ENCODE data around the gene RASGEF1B.
A peak's percentile ranks its signal among the peaks of the same experiment; 100 is the strongest.
"Not testable (repeated sequence)": the region's sequence is repeated elsewhere in the genome, so short reads cannot be mapped to it uniquely, and the experiment has no call there.

Gene RASGEF1B

GRCh38 chr4:81429607-81430006 lies 42.1 kb downstream of the RASGEF1B start:
- no peak for DNase-seq (ENCODE audit: low spot score)

DNA sequence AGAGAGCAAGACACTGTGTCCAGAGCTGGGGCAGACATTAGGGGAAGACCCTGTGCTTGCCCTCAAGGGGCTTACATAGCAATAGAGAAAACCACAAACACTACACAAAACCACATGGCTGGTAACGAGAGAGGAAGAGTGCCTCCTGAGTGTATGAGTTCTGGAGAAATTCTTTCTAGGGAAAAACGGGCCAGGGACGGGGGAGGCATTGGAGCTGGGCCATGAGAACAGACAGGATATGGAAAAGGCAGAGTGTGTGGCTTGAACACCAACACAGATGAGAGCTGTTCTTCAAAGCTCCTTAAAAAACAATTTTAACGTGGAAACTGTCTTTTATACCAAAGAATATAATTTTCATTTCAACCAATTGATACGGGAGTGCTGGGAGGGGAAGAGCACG lies 42.7 kb downstream of the RASGEF1B start:
- DNase-seq (ENCODE audit: low spot score), result no peak

- no peak for DNase-seq (ENCODE audit: low spot score)
Observed at GRCh38 chr4:81428002-81428401, 43.7 kb downstream of the RASGEF1B start.

DNA sequence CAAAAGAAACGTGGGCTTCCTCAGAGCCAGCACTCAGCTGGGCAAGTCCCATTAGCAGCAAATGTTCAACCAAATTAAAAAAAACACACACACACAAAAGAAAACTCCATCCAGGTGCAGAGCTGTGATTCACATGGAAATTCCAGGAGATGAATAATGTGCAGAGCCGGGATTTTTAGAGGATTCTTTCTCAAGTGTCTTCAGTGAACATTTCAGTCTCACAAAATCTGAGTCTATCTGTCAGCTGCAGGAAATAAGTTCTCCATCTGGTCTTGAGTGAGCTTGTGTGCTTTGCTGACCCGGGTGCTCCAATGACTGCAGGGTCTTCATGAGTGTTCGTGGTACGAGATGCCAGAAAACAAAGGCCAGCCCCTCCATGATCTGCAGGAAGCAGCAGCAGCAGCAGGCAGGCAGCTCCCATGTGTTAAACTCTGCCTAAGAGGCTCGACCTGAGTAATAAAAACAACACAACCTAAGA lies 44.3 kb downstream of the RASGEF1B start:
- DNase-seq (ENCODE audit: low spot score), result no peak

GRCh38 chr4:81426770-81427289 lies 44.9 kb downstream of the RASGEF1B start:
- DNase-seq (ENCODE audit: low spot score), result no peak

DNA sequence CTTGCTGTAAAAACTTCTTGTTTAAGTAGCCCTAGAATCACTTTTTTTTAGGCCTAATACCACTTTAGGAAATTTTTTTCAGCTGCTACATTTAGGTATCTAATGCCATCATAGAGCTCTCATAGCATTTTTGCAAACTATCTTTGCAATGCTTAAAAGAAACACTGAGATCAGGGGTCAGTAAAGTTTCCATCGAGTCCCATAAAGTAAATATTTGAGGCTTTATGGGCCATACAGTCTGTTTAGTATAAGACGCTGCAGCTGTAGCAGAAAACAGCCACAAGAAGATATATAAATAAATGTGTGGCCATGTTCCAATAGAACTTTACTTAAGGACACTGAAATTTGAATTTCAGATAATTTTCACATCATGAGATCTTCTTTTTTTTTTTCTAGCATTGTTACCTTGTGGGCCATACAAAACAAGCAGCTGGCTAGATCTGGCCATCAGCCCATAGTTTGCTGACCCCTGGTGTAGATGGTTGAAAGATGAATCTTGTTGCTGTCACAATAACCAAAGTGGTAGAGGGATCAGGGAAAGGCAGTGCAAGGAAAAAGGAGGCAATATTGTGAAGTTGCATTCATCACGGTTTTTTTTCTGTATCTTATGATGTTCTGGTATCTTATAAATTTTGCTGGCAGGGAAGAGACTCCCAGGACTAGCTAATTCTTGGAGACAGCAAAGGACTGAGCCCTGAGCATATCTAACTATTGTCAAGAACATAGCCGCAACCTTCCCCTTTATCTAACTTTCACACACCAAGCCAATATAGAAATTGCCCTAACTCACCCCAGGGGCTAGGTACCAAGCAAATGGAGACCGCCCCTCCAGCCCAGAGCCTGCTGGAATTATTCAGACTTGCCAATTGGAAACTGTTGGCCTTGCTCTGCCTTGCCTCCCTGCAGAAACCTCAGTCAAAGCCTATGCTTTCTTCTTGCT lies 46.6 kb downstream of the RASGEF1B start:
- DNase-seq (ENCODE audit: low spot score), result no peak

DNA sequence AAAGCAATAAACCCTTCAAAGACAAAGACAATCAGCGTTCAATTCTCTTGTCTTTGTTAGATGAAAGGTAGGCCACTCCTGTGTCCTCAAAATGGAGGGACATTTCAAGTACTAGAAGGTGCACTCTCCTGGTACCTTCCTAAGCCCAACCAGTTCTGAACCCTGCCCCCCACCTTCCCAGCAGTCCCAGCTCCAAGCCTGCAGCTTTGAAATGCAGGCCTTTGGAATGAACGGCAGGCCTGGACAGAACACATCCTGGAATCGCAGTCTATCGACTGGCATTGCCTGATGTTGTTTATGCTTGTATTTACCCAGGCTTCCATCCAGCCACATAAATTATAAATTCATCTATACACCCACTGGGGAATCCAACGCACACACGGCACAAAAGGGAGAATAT lies 47.4 kb downstream of the RASGEF1B start:
- no peak for DNase-seq (ENCODE audit: low spot score)

- no peak for DNase-seq (ENCODE audit: low spot score)
Observed at GRCh38 chr4:81422595-81422994, 49.1 kb downstream of the RASGEF1B start.

DNA sequence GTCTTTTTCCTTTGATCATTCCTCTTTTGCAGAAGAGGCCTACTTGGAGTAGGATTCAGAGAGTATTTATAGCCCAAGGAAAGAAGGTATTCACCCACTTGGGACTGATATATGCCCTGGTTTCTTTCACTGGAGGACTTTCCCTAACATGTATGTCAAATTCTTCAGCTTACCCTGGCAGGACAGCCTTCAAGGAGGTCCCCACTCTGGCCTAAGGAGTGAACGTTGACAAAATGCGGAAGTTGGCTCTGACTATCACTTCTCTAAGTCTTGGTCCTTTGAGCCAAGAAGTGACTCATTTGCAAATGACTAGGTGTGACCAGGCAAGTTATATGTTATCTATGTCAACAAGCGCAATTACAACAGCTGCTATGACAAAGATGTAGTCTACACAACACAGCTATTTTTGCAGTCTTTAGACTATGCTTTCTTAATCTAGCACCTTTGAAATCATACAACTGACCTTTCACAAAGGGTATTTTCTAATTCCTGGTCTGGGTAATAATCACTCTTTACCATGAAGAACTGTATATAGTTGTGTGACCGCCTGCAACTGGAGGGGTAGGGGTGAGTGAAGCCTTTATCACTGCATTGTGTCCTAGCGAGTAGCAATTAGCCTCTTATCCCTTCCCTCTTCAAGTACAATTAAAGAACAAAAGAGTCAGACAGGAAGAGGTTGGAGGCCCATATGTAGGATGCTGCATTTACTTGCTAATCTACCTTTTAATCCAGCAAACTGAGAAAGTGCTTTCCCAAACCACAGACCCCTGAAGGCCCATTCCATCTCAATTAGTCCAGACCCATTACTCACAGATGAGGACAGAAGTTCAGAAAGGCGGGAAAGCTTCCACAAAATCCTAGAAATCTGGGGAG lies 50.1 kb downstream of the RASGEF1B start:
- peak; percentile 79 for DNase-seq (ENCODE audit: low spot score)

DNA sequence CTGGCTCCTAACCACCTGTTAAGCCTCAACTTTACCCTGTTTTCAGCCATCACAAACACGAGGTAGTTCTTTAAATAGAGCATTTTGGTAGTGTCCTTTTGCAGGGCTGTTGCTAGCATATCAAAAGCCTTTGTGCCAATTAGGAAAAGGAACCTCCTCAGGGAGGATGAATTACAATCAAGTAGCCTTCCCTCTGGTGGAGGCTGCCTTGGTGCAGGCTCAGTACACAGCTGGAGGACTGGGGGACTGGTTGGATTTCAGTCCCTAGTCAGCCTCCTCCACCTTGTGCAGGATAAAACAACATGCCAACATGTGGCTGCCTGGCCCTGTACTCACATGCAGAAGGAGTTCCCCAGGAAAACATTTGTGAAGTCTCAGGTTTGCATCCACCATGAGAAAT lies 53.1 kb downstream of the RASGEF1B start:
- DNase-seq (ENCODE audit: low spot score), result no peak

DNA sequence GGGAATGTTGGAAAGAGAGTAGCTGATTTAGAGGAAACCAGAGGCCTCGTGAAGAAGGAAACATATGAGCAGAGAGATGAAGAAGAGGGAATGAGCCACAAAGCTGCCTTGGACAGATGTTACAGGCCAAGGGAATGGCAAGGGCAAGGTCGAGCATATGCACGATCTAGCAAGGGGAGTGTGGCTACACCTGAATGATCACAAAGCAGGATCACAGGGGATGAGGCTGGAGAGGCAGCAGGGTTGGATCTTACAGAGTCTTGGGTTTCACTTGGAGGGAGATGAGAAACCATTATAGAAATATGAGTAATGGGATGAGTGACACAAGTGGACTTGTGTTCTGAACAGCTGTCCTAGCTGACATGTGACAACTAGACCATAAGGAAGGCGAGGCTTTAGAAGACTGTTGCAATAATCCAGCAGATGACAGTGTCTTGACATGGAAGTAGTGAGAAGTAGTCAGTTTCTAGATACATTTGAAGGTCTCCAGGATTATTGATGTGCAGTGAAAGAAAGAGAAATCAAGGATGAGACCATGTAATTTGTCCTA lies 58.7 kb downstream of the RASGEF1B start:
- no peak for DNase-seq (ENCODE audit: low spot score)

- no peak for DNase-seq (ENCODE audit: low spot score)
Observed at GRCh38 chr4:81410680-81411079, 61.0 kb downstream of the RASGEF1B start.

GRCh38 chr4:81409836-81410235 lies 61.9 kb downstream of the RASGEF1B start:
- DNase-seq (ENCODE audit: low spot score), result no peak

DNA sequence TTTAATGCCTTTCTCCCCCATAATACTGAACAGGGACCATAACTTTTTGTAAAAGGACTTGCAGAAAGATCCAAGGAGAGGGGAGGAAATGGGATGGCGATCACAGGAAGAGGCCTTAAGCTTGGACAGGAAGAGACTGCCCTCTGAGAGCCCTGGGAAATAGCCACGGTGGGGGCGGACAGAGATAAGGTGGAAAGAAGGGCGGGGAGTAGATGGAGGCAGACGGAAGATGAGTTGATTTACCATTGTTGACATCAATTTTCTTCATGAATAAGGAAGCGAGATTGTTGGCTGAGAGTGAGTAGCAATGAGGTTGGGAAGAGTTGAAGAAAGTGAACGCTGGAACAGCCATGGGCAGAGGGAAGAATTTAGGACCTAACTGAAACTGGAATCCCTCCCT lies 63.4 kb downstream of the RASGEF1B start:
- no peak for DNase-seq (ENCODE audit: low spot score)

DNA sequence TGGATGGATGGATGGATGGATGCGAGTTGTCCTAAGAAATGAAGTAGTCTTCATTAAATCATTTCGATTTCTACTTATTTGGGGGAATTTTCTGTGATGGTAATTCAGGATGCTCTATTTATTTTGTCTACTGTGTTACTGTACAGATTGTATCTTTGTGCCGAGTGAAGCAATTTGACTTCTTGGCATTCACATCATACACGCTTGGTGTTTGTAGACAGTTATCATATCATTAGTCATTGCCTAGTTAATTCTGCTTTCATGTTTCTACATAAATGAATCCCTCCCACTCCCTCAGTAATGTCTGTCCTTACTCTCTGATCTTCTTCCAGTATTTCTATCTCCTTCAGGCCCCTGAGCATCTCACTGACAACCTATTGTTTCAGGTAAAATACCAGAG lies 64.0 kb downstream of the RASGEF1B start:
- no peak for DNase-seq (ENCODE audit: low spot score)

DNA sequence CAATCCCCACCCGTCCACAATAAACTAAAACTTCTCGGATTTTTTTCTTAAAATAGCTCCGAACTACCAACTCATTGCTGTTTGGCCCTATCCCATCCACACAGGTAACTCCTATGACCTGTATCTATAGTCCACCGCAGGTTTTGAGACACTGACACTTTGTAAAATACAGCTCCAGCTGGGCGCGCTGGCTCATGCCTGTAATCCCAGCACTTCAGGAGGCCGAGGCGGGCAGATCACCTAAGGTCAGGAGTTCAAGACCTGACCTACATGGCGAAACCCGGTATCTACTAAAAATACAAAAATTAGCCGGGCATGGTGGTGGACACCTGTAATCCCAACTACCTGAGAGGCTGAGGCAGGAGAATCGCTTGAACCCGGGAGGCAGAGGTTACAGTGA lies 65.2 kb downstream of the RASGEF1B start:
- not testable (repeated sequence) for DNase-seq (ENCODE audit: low spot score)

GRCh38 chr4:81405900-81406401 lies 65.8 kb downstream of the RASGEF1B start:
- DNase-seq (ENCODE audit: low spot score), result peak; percentile 53

GRCh38 chr4:81404741-81405140 lies 67.0 kb downstream of the RASGEF1B start:
- DNase-seq (ENCODE audit: low spot score), result no peak

- no peak for DNase-seq (ENCODE audit: low spot score)
Observed at GRCh38 chr4:81404294-81404693, 67.4 kb downstream of the RASGEF1B start.

DNA sequence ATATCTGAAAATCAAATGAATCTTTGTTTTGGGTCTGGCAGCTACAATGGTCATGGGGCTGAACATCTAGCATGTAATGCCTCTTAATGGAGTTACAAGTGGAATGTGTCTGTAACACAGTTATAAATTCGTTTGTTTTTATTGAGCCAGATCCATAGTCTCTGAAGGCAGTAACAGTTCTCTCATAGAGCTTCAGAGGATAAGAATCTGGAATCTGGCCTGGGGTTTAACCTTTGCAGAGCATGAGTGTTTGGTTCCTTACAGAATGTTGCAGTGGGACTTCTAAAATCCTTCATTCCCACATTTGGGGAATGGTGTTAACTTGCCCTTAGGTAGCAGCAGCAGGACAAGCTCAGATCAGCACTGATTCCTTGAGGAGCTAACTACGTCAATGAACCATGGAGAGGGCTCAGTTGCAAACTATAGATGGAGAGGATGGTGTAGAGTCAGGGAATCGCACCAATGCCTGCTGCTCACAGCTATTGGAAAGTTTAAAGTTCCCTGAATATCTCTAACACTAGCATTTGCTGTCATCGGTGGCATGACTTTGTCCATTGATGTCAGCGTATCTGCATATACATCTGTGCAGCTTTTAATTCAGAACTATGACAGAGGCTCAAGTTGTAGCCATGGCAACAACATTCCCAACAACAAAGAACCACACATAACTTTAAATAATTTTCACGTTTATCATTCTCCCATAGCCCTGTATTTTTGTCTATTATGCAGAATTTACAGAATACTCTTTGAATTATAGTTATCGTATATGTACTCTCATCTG lies 72.2 kb downstream of the RASGEF1B start:
- no peak for DNase-seq (ENCODE audit: low spot score)

GRCh38 chr4:81398379-81398778 lies 73.3 kb downstream of the RASGEF1B start:
- DNase-seq (ENCODE audit: low spot score), result no peak

Data from germinal center (tissue), 1 donor.